HG03025 (cell line): ENCODE data around the gene GINS3.

Experiments used
- ATAC-seq: cut with Tn5 transposase; IDR thresholded peaks from one replicate; pipeline ENCODE4 v1.9.1; 2021; ENCODE audit warnings: mild to moderate bottlenecking, moderate library complexity; ENCODE audit not compliant: unreplicated experiment, low FRiP score

Gene GINS3

GRCh38 chr16:58392215-58393137 lies at the start of gene GINS3:
Gene GINS3, plus strand, starts transcription at chr16:58392471. Its CDS starts 131 bp downstream, at chr16:58392602.
- peak; percentile 96 for ATAC-seq

- ATAC-seq: no peak
Observed at GRCh38 chr16:58343562-58343961, 48.7 kb upstream of the GINS3 start.

DNA sequence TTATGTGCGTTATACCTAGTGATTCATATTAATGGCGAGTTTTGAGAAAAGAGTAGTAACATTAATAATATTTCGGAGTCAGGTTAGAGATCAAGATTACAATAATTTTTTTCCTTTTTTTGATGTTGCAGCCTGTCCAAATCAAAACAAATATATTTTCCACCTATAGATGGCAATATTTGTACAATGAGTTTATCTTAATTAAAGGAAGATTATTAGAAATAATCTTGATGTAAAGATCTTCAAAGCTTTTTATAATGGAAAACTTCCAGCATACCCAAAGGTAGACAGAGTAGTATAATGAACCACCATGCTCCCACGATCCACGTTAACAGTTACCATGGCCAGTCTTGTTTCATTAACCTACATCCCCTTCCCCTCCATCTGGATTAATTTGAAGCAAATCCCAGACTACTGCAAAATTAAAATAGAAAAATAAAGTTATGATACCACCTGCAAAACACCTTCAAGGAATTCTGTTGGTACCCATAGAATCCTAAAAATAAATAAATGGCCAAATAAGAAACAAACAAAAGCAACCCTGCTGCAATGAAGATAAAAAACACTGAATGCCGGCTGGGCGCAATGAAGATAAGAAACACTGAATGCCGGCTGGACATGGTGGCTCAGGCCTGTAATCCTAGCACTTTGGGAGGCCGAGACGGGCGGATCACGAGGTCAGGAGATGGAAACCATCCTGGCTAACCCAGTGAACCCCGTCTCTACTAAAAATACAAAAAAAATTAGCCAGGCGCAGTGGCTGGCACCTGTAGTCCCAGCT lies 46.5 kb upstream of the GINS3 start:
- ATAC-seq: no peak

DNA sequence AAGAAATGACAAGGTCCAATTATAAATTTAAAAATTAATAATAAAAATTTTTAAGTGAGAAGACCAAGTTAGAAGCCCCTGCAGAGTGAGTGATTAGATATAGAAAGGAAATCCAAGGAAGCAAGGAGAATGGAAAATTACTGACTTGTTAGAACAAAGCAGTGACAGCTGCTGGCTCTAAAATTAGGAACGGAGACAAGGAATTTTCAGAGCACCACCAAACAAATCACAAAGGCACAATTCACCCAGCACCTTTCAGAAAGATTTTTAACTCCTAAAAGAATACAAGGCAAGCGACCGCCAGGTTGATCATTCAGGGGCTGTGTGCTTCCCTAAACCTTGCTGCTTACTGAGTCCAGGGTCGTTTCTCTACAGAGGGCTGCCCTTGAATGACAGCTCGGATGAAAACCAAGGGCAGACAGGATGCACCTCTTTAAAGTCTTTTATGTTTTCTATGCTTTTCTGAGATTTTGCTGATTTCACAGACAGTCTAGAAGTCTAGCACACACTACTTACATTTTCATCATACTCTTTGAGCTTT lies 45.4 kb upstream of the GINS3 start:
- no peak for ATAC-seq

GRCh38 chr16:58348986-58349385 lies 43.3 kb upstream of the GINS3 start:
- ATAC-seq: no peak

GRCh38 chr16:58352690-58353089 lies 39.6 kb upstream of the GINS3 start:
- ATAC-seq: no peak

- ATAC-seq: no peak
Observed at GRCh38 chr16:58360041-58360634, 32.1 kb upstream of the GINS3 start.

DNA sequence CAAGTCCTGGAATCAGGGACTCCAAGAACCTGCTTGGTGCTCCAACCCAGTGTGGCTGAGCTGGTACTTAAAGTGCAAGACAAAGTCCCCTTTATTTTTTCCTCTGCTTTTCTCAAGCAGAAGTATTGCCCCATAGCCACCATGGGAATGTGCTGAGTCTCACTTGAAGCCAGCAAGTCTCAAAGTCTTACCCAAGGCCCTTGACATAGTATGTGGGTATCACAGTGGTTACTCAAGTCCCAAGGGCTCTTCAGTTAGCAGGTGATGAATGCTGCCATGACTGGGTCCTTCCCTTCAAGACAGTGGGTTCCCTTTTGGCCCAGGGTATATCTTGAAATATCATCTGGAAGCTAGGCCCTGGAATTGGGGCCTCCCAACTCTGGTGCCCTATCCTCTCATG lies 30.5 kb upstream of the GINS3 start:
- ATAC-seq: no peak

GRCh38 chr16:58363746-58364393 lies 28.4 kb upstream of the GINS3 start:
- ATAC-seq: no peak

GRCh38 chr16:58365623-58366022 lies 26.6 kb upstream of the GINS3 start:
- no peak for ATAC-seq

DNA sequence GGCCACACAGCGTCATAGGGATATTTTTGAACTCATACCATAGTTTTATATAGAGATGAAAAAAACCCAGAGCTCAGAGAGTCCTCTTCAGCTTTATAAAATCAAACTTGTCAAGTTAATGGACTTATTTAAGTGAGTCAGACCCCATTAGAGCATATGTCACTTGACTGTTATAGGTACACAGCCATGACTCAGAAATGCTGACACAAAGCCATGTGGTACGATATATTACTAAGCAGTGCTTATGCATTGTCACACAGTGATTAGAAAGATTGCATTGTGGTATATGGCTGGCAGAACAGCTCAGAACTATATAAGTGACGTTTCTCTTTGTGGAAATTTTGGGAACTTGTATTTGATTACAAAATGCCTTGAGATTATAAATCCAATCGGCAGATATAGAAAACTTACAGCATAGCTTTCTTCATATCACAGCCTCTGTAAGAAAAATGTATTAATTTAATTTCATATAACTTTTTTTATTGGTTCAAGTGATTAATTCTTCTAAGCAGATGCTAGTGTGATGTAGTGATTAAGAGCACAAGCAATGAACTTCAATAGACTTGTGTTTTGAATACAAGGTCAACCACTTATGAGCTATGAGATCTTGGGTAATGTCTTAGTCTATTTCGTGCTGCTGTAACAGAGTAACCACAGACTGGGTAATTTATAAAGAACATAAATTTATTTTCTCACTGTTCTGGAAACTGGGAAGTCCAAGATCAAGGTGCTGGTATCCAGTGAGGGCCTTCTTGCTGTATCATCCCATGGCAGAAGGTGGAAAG lies 25.8 kb upstream of the GINS3 start:
- no peak for ATAC-seq

- no peak for ATAC-seq
Observed at GRCh38 chr16:58367252-58367651, 25.0 kb upstream of the GINS3 start.

GRCh38 chr16:58371841-58372240 lies 20.4 kb upstream of the GINS3 start:
- ATAC-seq: no peak

DNA sequence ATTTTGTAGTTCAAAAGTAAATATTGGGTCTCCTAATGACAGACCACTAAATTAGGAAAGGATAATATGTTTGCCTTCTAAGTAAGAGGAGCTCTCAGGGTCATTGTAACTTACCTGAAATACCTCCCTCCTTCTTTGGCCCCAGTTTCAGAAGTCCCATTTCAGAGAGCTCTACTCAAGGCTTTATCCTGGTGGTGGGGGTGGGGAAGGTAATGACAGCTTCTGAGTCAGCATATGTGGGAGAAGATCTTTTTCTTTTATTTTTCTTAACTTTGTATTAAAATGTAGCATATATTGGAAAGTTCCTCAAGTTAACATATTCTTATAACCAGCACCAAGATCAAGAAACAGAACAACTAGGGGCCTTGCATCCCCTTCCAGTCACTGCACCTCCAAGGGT lies 16.9 kb upstream of the GINS3 start:
- no peak for ATAC-seq

- ATAC-seq: no peak
Observed at GRCh38 chr16:58377932-58378331, 14.3 kb upstream of the GINS3 start.

- ATAC-seq: no peak
Observed at GRCh38 chr16:58378401-58378800, 13.9 kb upstream of the GINS3 start.

- no peak for ATAC-seq
Observed at GRCh38 chr16:58379736-58380135, 12.5 kb upstream of the GINS3 start.

DNA sequence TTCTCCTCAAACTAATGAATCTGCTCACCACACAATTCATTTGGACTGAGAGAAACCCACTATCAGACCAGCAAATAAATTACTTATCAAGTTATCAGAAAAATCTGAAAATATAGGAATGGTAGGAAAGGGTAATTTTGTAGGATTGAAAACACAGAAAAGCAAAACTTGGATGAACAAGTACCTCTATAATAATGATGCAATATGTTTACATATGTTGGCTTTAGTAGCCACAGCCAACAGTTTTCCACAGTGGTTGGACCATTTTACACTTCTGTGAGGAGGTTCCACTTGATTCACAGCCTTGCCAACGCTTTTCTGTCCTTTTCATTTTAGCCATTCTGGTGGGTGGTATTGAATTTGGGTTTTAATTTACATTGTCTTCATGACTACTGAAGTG lies 10.6 kb upstream of the GINS3 start:
- ATAC-seq: no peak

- no peak for ATAC-seq
Observed at GRCh38 chr16:58384437-58385055, 7.7 kb upstream of the GINS3 start.
